Mucosa of rectum (tissue), 2 donors: ENCODE data around the gene OPCML.

ENCODE experiments used
- H3K27ac ChIP-seq, 2 donors: one replicate each; pipeline ENCODE4 v1.7.0; 2013; ENCODE audit warnings: inconsistent platforms in 2 of 2, low read depth in 2 of 2, low read length in 2 of 2
- H3K27me3 ChIP-seq, 2 donors: one replicate each; pipeline ENCODE4 v1.7.0; 2013; ENCODE audit warnings: low read length in 2 of 2; ENCODE audit not compliant: control insufficient read depth in 2 of 2, insufficient read depth in 2 of 2
- H3K36me3 ChIP-seq, 2 donors: one replicate each; pipeline ENCODE4 v1.7.0; 2013; ENCODE audit warnings: low read length in 2 of 2; ENCODE audit not compliant: control insufficient read depth in 2 of 2, insufficient read depth in 2 of 2
- H3K4me1 ChIP-seq, 2 donors: one replicate each; pipeline ENCODE4 v1.7.0; 2013; ENCODE audit warnings: low read length in 2 of 2, mild to moderate bottlenecking in 1 of 2; ENCODE audit not compliant: control insufficient read depth in 2 of 2, insufficient read depth in 2 of 2
- H3K4me3 ChIP-seq, 2 donors: one replicate each; pipeline ENCODE4 v1.7.0; 2013; ENCODE audit warnings: low read length in 2 of 2
- H3K9ac ChIP-seq, 2 donors: one replicate each; pipeline ENCODE4 v1.7.0; 2013; ENCODE audit warnings: low read length in 2 of 2, low read depth in 1 of 2, mild to moderate bottlenecking in 1 of 2
- H3K9me3 ChIP-seq, 2 donors: one replicate each; pipeline ENCODE4 v1.7.0; 2013; ENCODE audit warnings: low read length in 2 of 2; ENCODE audit not compliant: control insufficient read depth in 2 of 2
- donor health status: healthy.
- donor health status: Normal muscosa, but diverticular disease.

The OPCML gene

GRCh38 chr11:133383201-133383600 is 149.1 kb downstream of the OPCML start:
- no peaks in the 10 kb centered on the region for H3K27me3 ChIP-seq
- no peak overlapping the region for H3K27ac ChIP-seq

GRCh38 chr11:133382131-133382812 is 150.0 kb downstream of the OPCML start:
- H3K27ac ChIP-seq, result no peak overlapping the region
- no peaks in the 10 kb centered on the region for H3K27me3 ChIP-seq
- peaks cover 0 to 3% of the 10 kb centered on the region in 2 donors for H3K4me1 ChIP-seq
- H3K4me3 ChIP-seq, result no peak overlapping the region
- no peaks in the 10 kb centered on the region for H3K9me3 ChIP-seq
- no peak overlapping the region for H3K9ac ChIP-seq
- H3K36me3 ChIP-seq, result no peaks in the 10 kb centered on the region

More at GRCh38 chr11:133383201-133383600, 149.1 kb downstream of the OPCML start:
- Histone ChIP-seq H3K4me3 (no peak overlapping the region), H3K4me1 (peaks cover 0 to 3% of the 10 kb centered on the region in 2 donors), H3K9me3 (no peaks in the 10 kb centered on the region), H3K36me3 (no peaks in the 10 kb centered on the region), H3K9ac (no peak overlapping the region)

GRCh38 chr11:133381761-133382130 is 150.6 kb downstream of the OPCML start:
- H3K27me3 ChIP-seq, result no peaks in the 10 kb centered on the region
- H3K4me1 ChIP-seq, result peaks cover 0 to 3% of the 10 kb centered on the region in 2 donors
- no peak overlapping the region for H3K4me3 ChIP-seq
- H3K9ac ChIP-seq, result no peak overlapping the region
- H3K27ac ChIP-seq, result no peak overlapping the region
- H3K36me3 ChIP-seq, result no peaks in the 10 kb centered on the region
- no peaks in the 10 kb centered on the region for H3K9me3 ChIP-seq

GRCh38 chr11:133366147-133366546 is 166.2 kb downstream of the OPCML start:
- Histone ChIP-seq H3K9ac (no peak overlapping the region), H3K27ac (no peak overlapping the region), H3K9me3 (no peaks in the 10 kb centered on the region), H3K4me3 (no peak overlapping the region), H3K36me3 (no peaks in the 10 kb centered on the region), H3K4me1 (no peaks in the 10 kb centered on the region), H3K27me3 (no peaks in the 10 kb centered on the region)

- Histone ChIP-seq H3K4me3 (no peak overlapping the region), H3K4me1 (no peaks in the 10 kb centered on the region), H3K9me3 (no peaks in the 10 kb centered on the region), H3K9ac (no peak overlapping the region), H3K36me3 (no peaks in the 10 kb centered on the region), H3K27me3 (no peaks in the 10 kb centered on the region), H3K27ac (no peak overlapping the region)
Observed at GRCh38 chr11:133362916-133363315, 169.4 kb downstream of the OPCML start.

- H3K9me3 ChIP-seq, result no peaks in the 10 kb centered on the region
- H3K27me3 ChIP-seq, result no peaks in the 10 kb centered on the region
- no peaks in the 10 kb centered on the region for H3K4me1 ChIP-seq
- no peaks in the 10 kb centered on the region for H3K36me3 ChIP-seq
- H3K27ac ChIP-seq, result no peak overlapping the region
- no peak overlapping the region for H3K4me3 ChIP-seq
- H3K9ac ChIP-seq, result no peak overlapping the region
Observed at GRCh38 chr11:133362156-133362555, 170.1 kb downstream of the OPCML start.

GRCh38 chr11:133361689-133361994 is 170.7 kb downstream of the OPCML start:
- no peaks in the 10 kb centered on the region for H3K4me1 ChIP-seq
- H3K4me3 ChIP-seq, result no peak overlapping the region
- no peaks in the 10 kb centered on the region for H3K36me3 ChIP-seq
- H3K9me3 ChIP-seq, result no peaks in the 10 kb centered on the region
- no peak overlapping the region for H3K9ac ChIP-seq
- no peak overlapping the region for H3K27ac ChIP-seq
- H3K27me3 ChIP-seq, result no peaks in the 10 kb centered on the region

- Histone ChIP-seq H3K4me1 (no peaks in the 10 kb centered on the region), H3K9me3 (no peaks in the 10 kb centered on the region), H3K27me3 (no peaks in the 10 kb centered on the region), H3K9ac (no peak overlapping the region), H3K27ac (no peak overlapping the region), H3K36me3 (no peaks in the 10 kb centered on the region), H3K4me3 (no peak overlapping the region)
Observed at GRCh38 chr11:133360860-133361688, 171.2 kb downstream of the OPCML start.

- H3K4me3 ChIP-seq, result no peak overlapping the region
- no peaks in the 10 kb centered on the region for H3K27me3 ChIP-seq
Observed at GRCh38 chr11:133355095-133355494, 177.2 kb downstream of the OPCML start.

GRCh38 chr11:133354069-133354468 is 178.2 kb downstream of the OPCML start:
- peaks cover 0 to 2% of the 10 kb centered on the region in 2 donors for H3K9me3 ChIP-seq
- no peak overlapping the region for H3K9ac ChIP-seq
- no peaks in the 10 kb centered on the region for H3K36me3 ChIP-seq
- H3K4me1 ChIP-seq, result no peaks in the 10 kb centered on the region
- H3K4me3 ChIP-seq, result no peak overlapping the region
- H3K27me3 ChIP-seq, result no peaks in the 10 kb centered on the region
- H3K27ac ChIP-seq, result no peak overlapping the region

More at GRCh38 chr11:133355095-133355494, 177.2 kb downstream of the OPCML start:
- Histone ChIP-seq H3K27ac (no peak overlapping the region), H3K36me3 (no peaks in the 10 kb centered on the region), H3K4me1 (no peaks in the 10 kb centered on the region), H3K9me3 (peaks cover 0 to 2% of the 10 kb centered on the region in 2 donors), H3K9ac (no peak overlapping the region)
